HepG2 (cell line): ENCODE measurements around the gene USP28. TPM values are rescaled to one million over a fixed set of nuclear protein-coding genes. Genes with fewer than 3 reads are reported as not detected.

ENCODE experiments used
- ATAC-seq: fragments of 200-7000 bp; cut with Tn5 transposase; 3 replicates; pipeline ENCODE4 v1.9.1; 2020; ENCODE audit warnings: mild to moderate bottlenecking, moderate library complexity
- BruUV-seq: library from RNA; stranded (reverse); fragments of 400-500 nt; replicated peaks from 2 replicates; lab custom pipeline; 2021; lab: Mats Ljungman, UMichigan
- CTCF ChIA-PET: fragments of 300-600 bp; formaldehyde crosslinking; extraction: SDS; loops from one replicate; lab custom pipeline; 2021; ENCODE audit warnings: low total read pairs, inconsistent platforms, low intra/inter-chr PET ratio; lab: Yijun Ruan, JAX
- POLR2A ChIA-PET: fragments of 350-600 bp; sonication (Branson Sonifier 250); formaldehyde crosslinking; loops from one replicate; lab custom pipeline; 2020; ENCODE audit warnings: antibody characterized with exemption, inconsistent platforms; lab: Yijun Ruan, JAX
- DNase-seq: peaks from one replicate; pipeline ENCODE4 v3.0.0-alpha.2; 2015; ENCODE audit warnings: low spot score
- FAIRE-seq: peaks from 3 replicates; lab custom pipeline; 2011; peaks lifted over from hg19 to GRCh38; lab: Jason Lieb, UNC
- H2AFZ ChIP-seq: one replicate; pipeline ENCODE4 v1.6.1; 2011; ENCODE audit warnings: low read length, inconsistent platforms
- H3K27ac ChIP-seq: fragments of 300-600 bp; 3 replicates; pipeline ENCODE4 v1.8.0; 2011; ENCODE audit warnings: mixed run types, mild to moderate bottlenecking, mixed read lengths, low read length, inconsistent platforms; ENCODE audit not compliant: insufficient read depth; ENCODE audit errors: extremely low read length
- H3K27me3 ChIP-seq, 2 experiments: fragments of 200-600 bp in 1 of 2; 2 replicates in 1 of 2; 3 replicates in 1 of 2; pipeline versions ENCODE4 v1.6.0 to v1.8.0; 2011; ENCODE audit warnings: low read length in 2 of 2, mild to moderate bottlenecking in 2 of 2, moderate library complexity in 2 of 2, inconsistent platforms in 1 of 2; ENCODE audit not compliant: insufficient read depth in 2 of 2, control insufficient read depth in 1 of 2
- H3K36me3 ChIP-seq, 2 experiments: fragments of 200-600 bp in 1 of 2; replicated peaks in 1 of 2; 2 replicates in 1 of 2; 3 replicates in 1 of 2; pipeline versions ENCODE4 v1.5.1 to v1.8.0; 2011; ENCODE audit warnings: low read length in 2 of 2, inconsistent platforms in 1 of 2; ENCODE audit not compliant: insufficient read depth in 2 of 2, control insufficient read depth in 1 of 2
- H3K4me1 ChIP-seq: 2 replicates; pipeline ENCODE4 v1.5.1; 2012; ENCODE audit warnings: low read length, inconsistent platforms; ENCODE audit not compliant: insufficient read depth
- H3K4me2 ChIP-seq: 2 replicates; pipeline ENCODE4 v1.6.0; 2011; ENCODE audit warnings: low read depth, low read length, inconsistent platforms
- H3K4me3 ChIP-seq, 3 experiments: fragments of 200-600 bp in 1 of 3; sonication (generic), shearing (Covaris generic) in 1 of 3; replicated peaks in 1 of 3; 2 replicates each; pipeline ENCODE4 v1.5.1; 2011 to 2016; ENCODE audit warnings: low read length in 3 of 3, inconsistent platforms in 2 of 3, low read depth in 2 of 3, mild to moderate bottlenecking in 2 of 3, control low read depth in 1 of 3, mixed read lengths in 1 of 3; ENCODE audit not compliant: insufficient read depth in 1 of 3
- H3K79me2 ChIP-seq: one replicate; pipeline ENCODE4 v1.6.1; 2011; ENCODE audit warnings: low read length, inconsistent platforms; ENCODE audit not compliant: insufficient read depth
- H3K9ac ChIP-seq: 2 replicates; pipeline ENCODE4 v1.6.0; 2011; ENCODE audit warnings: mild to moderate bottlenecking, low read depth, low read length, inconsistent platforms; ENCODE audit not compliant: insufficient read depth
- H3K9me3 ChIP-seq: 2 replicates; pipeline ENCODE4 v1.5.1; 2012; ENCODE audit warnings: mild to moderate bottlenecking, low read length
- H4K20me1 ChIP-seq: 2 replicates; pipeline ENCODE4 v1.6.0; 2011; ENCODE audit warnings: inconsistent platforms, mild to moderate bottlenecking, low read length, moderate library complexity; ENCODE audit not compliant: insufficient read depth
- MAFK ChIP-seq, 2 experiments: IDR thresholded peaks in 1 of 2; conservative IDR thresholded peaks in 1 of 2; 2 replicates each; pipeline ENCODE4 v1.6.1; 2011; ENCODE audit warnings: improper control_type of control experiment in 2 of 2, low read length in 2 of 2
- RELA ChIP-seq: sonication (generic); formaldehyde crosslinking; IDR thresholded peaks from 2 replicates; pipeline ENCODE4 v1.4.0; 2020; ENCODE audit warnings: missing genetic modification reagents
- TCF7L2 ChIP-seq: IDR thresholded peaks from 2 replicates; pipeline ENCODE4 v1.6.1; 2011; ENCODE audit warnings: mild to moderate bottlenecking, low read depth, low read length, moderate library complexity
- XBP1 ChIP-seq: sonication (generic); formaldehyde crosslinking; IDR thresholded peaks from 2 replicates; pipeline ENCODE4 v1.5.0; 2020; ENCODE audit warnings: missing genetic modification reagents
- WGBS: methylation state at CpG from one replicate; pipeline ENCODE4 v1.1.6; 2017; ENCODE audit warnings: low lambda C conversion rate; 5-methylcytosine and 5-hydroxymethylcytosine counted together
- in situ Hi-C: cut with HindIII; loops from 2 replicates; pipeline ENCODE4 v1.10.0; 2017; ENCODE audit warnings: low pct_unique_long_range_greater_than_20kb; ENCODE audit not compliant: extremely low pct_ligation_motif_present
- intact Hi-C: fragments of 100-400 bp; cut with micrococcal nuclease; formaldehyde crosslinking; loops from one replicate; pipeline ENCODE4 v1.10.0; 2022; ENCODE audit not compliant: unreplicated experiment
- polyA plus RNA-seq, 8 experiments: library from polyadenylated mRNA; depleted of rRNA in 3 of 8; stranded (reverse) in 7 of 8; unstranded in 1 of 8; fragments of >200 nt; fragmentation: Illumina TruSeq in 4 of 8; extraction: Trizol in 4 of 8; gene quantifications; 2 replicates each; pipeline versions ENCODE4 v1.2.1 to v1.2.3, GENCODE V29; 2011 to 2016; ENCODE audit warnings: low read depth in 4 of 8, missing spikeins in 1 of 8, mixed read lengths in 1 of 8; ENCODE audit not compliant: insufficient read depth in 1 of 8
- total RNA-seq, 5 experiments: library from RNA; depleted of rRNA; stranded (reverse); fragments of >200 nt; fragmentation: Illumina TruSeq; extraction: Trizol; gene quantifications; 2 replicates each; pipeline ENCODE4 v1.2.3, GENCODE V29; 2016; ENCODE audit warnings: low read depth in 1 of 5
- TF ChIP-seq, protein P1 (sequence below): sonication (generic); formaldehyde crosslinking; IDR thresholded peaks from 2 replicates; pipeline ENCODE4 v1.5.1; 2020; ENCODE audit warnings: missing genetic modification reagents, mild to moderate bottlenecking, borderline replicate concordance

USP28 gene
- total and polyA plus RNA-seq, 2 of the 13 experiments (the other 11 are each of a cell fraction or from before 2014, with no cell fraction given), result 29.6 to 34.3 TPM

DNA sequence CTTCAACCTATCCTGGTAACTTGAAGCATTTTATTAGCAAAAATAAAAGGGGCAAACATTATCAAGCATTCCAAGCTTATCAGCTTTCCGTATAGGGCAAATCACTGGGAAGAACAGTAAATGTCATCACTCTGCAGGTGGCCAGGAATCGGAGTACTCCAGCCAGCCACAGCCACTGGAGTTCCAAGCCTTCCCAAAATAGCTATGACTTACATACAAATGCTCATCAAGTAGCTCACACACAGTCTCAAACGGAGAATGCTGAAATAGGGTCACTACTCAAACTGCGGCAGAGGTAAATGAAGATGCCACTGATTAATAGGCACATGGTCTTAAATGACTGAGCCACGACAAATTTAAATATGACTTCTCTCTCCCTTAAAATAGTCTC, 2.1 kb downstream of the USP28 start (continued):
- TF ChIP-seq, protein P1, sequence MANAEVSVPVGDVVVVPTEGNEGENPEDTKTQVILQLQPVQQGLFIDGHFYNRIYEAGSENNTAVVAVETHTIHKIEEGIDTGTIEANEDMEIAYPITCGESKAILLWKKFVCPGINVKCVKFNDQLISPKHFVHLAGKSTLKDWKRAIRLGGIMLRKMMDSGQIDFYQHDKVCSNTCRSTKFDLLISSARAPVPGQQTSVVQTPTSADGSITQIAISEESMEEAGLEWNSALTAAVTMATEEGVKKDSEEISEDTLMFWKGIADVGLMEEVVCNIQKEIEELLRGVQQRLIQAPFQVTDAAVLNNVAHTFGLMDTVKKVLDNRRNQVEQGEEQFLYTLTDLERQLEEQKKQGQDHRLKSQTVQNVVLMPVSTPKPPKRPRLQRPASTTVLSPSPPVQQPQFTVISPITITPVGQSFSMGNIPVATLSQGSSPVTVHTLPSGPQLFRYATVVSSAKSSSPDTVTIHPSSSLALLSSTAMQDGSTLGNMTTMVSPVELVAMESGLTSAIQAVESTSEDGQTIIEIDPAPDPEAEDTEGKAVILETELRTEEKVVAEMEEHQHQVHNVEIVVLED (CRISPR knock-in tag), result no peak
- no peak for TF ChIP-seq TCF7L2
- TF ChIP-seq RELA (CRISPR knock-in tag), result no peak

DNA sequence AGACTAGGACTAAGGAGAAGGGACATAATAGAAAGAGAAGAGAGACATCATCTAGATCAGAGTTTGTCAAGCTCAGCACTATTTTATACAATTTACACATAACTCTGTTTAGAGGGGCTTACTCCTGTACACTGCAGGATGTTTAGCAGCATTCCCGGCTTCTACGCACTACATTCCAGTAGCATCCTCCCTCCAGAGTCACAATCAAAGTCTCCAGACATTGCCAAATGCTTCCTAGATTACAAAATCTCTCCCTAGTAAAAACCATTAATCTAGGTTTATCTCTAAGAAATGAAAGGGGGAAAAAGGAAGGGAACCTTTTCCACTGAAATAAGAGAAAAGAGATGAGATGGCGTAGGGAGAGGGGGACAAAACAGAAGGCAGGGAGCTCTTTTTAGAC, 4.0 kb downstream of the USP28 start:
- H4K20me1 ChIP-seq, result no peaks in the 10 kb centered on the region
- in situ Hi-C loops, result no loop called here
- H3K4me2 ChIP-seq, result no peak overlapping the region
- FAIRE-seq, result no peak
- no peaks in the 10 kb centered on the region; a peak in 1 of 5 replicates for H3K36me3 ChIP-seq
- H3K9me3 ChIP-seq, result no peaks in the 10 kb centered on the region
- no peak overlapping the region for H2AFZ ChIP-seq
- H3K4me3 ChIP-seq, result no peak overlapping the region
- intact Hi-C loops, result loop anchor here (5.0 kb wide), 1 partner anchor 64 kb away; no protein-coding TSS in a partner anchor
- ChIA-PET POLR2A (interaction anchor here (1.3 kb wide), 1 partner anchor 9 kb away, joined by 3 read pairs; no protein-coding TSS in a partner anchor), CTCF (no interaction called here)
- H3K27me3 ChIP-seq, result no peaks in the 10 kb centered on the region; a peak in 1 of 5 replicates
- peaks cover 10% of the 10 kb centered on the region for H3K79me2 ChIP-seq
- no peak overlapping the region for H3K9ac ChIP-seq
- WGBS, result 97% methylated on average over 3 of the region's 3 CpGs
- H3K27ac ChIP-seq, result no peak overlapping the region
- no peak for DNase-seq
- no peak for ATAC-seq
- TF ChIP-seq XBP1 (CRISPR knock-in tag) (no peak), MAFK (conservative IDR thresholded peaks at IDR 0.05 in 1 of 2, IDR thresholded peaks at IDR 0.05 in 1 of 2; ENCODE audit: low read length in 2 of 2) (peak; percentile 15 to 39; a peak in 1 of 4 replicates)
- BruUV-seq, result no TSS peak
- peaks cover 44% of the 10 kb centered on the region for H3K4me1 ChIP-seq
